ENCODE results near the gene MSL3. TPM values are rescaled to one million over a fixed set of nuclear protein-coding genes. Genes with fewer than 3 reads are reported as not detected.

The MSL3 gene
- total RNA-seq, 1 donor from 2014 or later: 25.5 TPM

GRCh38 chrX:11793734-11794133, 35.7 kb downstream of the MSL3 start:
- Histone ChIP-seq H3K4me1 (no peaks in the 10 kb centered on the region), H3K4me3 (no peak overlapping the region), H3K9me3 (no peaks in the 10 kb centered on the region), H3K36me3 (no peaks in the 10 kb centered on the region), H3K27ac (no peak overlapping the region), H3K27me3 (no peaks in the 10 kb centered on the region)
- intact Hi-C loops (cut with DNase I): no loop called here
- TF ChIP-seq POLR2AphosphoS5 (IDR thresholded peaks at IDR 0.05; ENCODE audit: insufficient read depth in 1 of 2, low read depth in 1 of 2) (no peak), POLR2A (IDR thresholded peaks at IDR 0.05) (no peak), CTCF (IDR thresholded peaks at IDR 0.05) (no peak)
- DNase-seq (ENCODE audit: extremely low spot score in 2 of 2): no peak

- intact Hi-C loops (cut with DNase I): no loop called here
- TF ChIP-seq POLR2AphosphoS5 (IDR thresholded peaks at IDR 0.05; ENCODE audit: insufficient read depth in 1 of 2, low read depth in 1 of 2) (no peak), CTCF (IDR thresholded peaks at IDR 0.05) (no peak), POLR2A (IDR thresholded peaks at IDR 0.05) (no peak)
- no peaks in the 10 kb centered on the region for H3K9me3 ChIP-seq
- no peak overlapping the region for H3K27ac ChIP-seq
- H3K4me3 ChIP-seq: no peak overlapping the region
- H3K4me1 ChIP-seq: no peaks in the 10 kb centered on the region
- no peaks in the 10 kb centered on the region for H3K27me3 ChIP-seq
- DNase-seq (ENCODE audit: extremely low spot score in 2 of 2): no peak
- no peaks in the 10 kb centered on the region for H3K36me3 ChIP-seq
Observed at GRCh38 chrX:11813341-11813740, 55.3 kb downstream of the MSL3 start.

Other genes with a start within 250 kb of the MSL3 start
- 15.7 TPM for gene ARHGAP6, start 92.3 kb upstream of the MSL3 start, total RNA-seq